ENCODE data around the gene ARHGEF17. TPM values are rescaled to one million over a fixed set of nuclear protein-coding genes. Genes with fewer than 3 reads are reported as not detected.

Gene ARHGEF17
- polyA plus RNA-seq, 2 donors: 8.2 to 11.8 TPM

DNA sequence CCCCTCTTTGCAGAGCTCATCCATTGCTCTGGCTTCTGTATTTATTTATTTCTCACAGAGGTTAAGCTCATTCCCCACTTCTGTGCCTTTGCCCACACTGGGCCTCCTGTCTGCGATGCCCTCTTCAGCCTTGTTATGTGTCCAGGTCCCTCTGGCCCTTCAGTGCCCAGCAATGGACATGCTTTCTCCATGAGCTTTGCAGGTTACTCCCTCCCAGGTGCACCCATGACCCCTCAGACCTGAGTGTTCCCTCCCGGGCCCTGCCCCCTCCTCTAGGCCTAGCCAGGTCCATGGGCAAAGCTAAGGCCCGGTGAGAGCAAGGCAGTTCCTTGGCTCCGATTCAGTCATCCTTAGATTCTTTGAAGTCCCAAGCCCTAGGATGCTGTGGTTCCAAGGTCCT lies 17.5 kb upstream of the ARHGEF17 start:
- Histone ChIP-seq H3K36me3 (ENCODE audit: control insufficient read depth in 2 of 2, insufficient read depth in 2 of 2, low read length in 1 of 2) (no peaks in the 10 kb centered on the region), H3K4me3 (ENCODE audit: low read depth in 1 of 2, low read length in 2 of 2) (no peak overlapping the region), H3K27me3 (ENCODE audit: control insufficient read depth in 1 of 2, insufficient read depth in 2 of 2, low read length in 2 of 2) (no peaks in the 10 kb centered on the region), H3K9me3 (ENCODE audit: control insufficient read depth in 2 of 2, insufficient read depth in 1 of 2, low read depth in 1 of 2, low read length in 1 of 2) (no peaks in the 10 kb centered on the region), H3K27ac (ENCODE audit: low read depth in 2 of 2, low read length in 1 of 2) (no peak overlapping the region), H3K4me1 (ENCODE audit: control insufficient read depth in 2 of 2, insufficient read depth in 2 of 2, low read length in 1 of 2) (peaks cover 0 to 4% of the 10 kb centered on the region in 2 donors)
- WGBS, 2 donors: 94 to 95% methylated on average over 4 of the region's 4 CpGs

DNA sequence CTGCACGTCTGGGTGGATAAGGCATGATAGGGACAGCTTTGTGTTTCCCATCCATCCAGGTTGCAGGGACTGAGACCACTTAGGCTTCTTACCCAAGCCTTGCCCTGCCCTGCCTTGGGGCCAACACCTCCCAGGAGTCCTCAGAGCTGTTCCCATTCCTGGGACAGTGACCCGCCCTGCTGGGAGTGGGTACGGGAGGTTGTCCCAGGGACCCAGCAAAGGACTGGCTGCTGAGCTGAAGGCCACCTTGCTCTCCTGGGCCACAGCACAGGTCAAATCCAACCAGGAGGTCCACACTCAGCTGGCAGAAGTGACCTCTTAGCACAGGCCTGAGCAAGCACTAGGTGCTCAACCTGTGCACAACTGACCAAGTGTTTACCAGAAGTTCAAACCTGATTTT lies 16.9 kb upstream of the ARHGEF17 start:
- WGBS, 2 donors: 85 to 90% methylated on average over 3 of the region's 3 CpGs
- no peaks in the 10 kb centered on the region for H3K36me3 ChIP-seq (ENCODE audit: control insufficient read depth in 2 of 2, insufficient read depth in 2 of 2, low read length in 1 of 2)
- no peaks in the 10 kb centered on the region for H3K27me3 ChIP-seq (ENCODE audit: control insufficient read depth in 1 of 2, insufficient read depth in 2 of 2, low read length in 2 of 2)
- peaks cover 0 to 4% of the 10 kb centered on the region in 2 donors for H3K4me1 ChIP-seq (ENCODE audit: control insufficient read depth in 2 of 2, insufficient read depth in 2 of 2, low read length in 1 of 2)
- no peaks in the 10 kb centered on the region for H3K9me3 ChIP-seq (ENCODE audit: control insufficient read depth in 2 of 2, insufficient read depth in 1 of 2, low read depth in 1 of 2, low read length in 1 of 2)
- no peak overlapping the region for H3K27ac ChIP-seq (ENCODE audit: low read depth in 2 of 2, low read length in 1 of 2)
- H3K4me3 ChIP-seq (ENCODE audit: low read depth in 1 of 2, low read length in 2 of 2): no peak overlapping the region

DNA sequence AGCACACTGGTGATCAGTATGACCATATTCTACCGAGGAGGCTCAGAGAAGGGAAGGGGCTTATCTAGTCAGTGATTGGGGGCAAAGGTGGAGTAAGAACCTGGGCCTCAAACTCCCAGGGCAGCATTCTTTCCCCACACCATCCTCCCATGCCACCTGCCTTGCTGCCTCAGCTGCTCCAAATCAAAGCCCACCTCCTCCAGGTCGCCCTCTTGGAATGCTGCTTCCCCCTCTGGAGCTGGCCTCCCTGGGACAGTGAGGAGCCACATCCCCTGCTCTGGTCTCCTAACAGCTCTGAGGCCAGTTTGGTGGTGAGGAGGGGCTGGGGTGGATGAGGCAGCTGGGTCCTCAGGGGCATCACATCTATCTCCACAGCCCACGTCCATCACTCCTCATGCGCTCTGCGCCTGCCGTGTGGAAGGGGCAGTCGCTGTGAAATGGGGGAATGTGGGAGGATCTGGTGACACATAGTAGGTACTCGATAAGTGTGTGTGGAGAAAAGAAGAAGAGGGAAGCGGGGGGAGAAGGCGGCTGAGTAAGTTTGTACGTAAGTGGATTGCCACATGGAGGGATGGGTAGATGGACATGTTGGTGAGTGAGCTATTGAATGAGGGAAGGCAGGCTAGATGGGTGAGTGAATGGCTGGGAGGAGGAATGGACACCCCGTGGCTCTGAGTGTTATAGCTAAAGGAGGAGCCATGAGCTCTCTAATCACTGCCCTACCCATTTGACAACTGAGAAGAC lies 16.1 kb upstream of the ARHGEF17 start:
- 78 to 83% methylated on average over 12 of the region's 12 CpGs for WGBS, 2 donors
- Histone ChIP-seq H3K9me3 (ENCODE audit: control insufficient read depth in 2 of 2, insufficient read depth in 1 of 2, low read depth in 1 of 2, low read length in 1 of 2) (no peaks in the 10 kb centered on the region), H3K4me1 (ENCODE audit: control insufficient read depth in 2 of 2, insufficient read depth in 2 of 2, low read length in 1 of 2) (peaks cover 0 to 4% of the 10 kb centered on the region in 2 donors), H3K36me3 (ENCODE audit: control insufficient read depth in 2 of 2, insufficient read depth in 2 of 2, low read length in 1 of 2) (no peaks in the 10 kb centered on the region), H3K27me3 (ENCODE audit: control insufficient read depth in 1 of 2, insufficient read depth in 2 of 2, low read length in 2 of 2) (no peaks in the 10 kb centered on the region), H3K27ac (ENCODE audit: low read depth in 2 of 2, low read length in 1 of 2) (no peak overlapping the region), H3K4me3 (ENCODE audit: low read depth in 1 of 2, low read length in 2 of 2) (no peak overlapping the region)

- H3K27ac ChIP-seq (ENCODE audit: low read depth in 2 of 2, low read length in 1 of 2): no peak overlapping the region
- no peaks in the 10 kb centered on the region for H3K9me3 ChIP-seq (ENCODE audit: control insufficient read depth in 2 of 2, insufficient read depth in 1 of 2, low read depth in 1 of 2, low read length in 1 of 2)
- H3K27me3 ChIP-seq (ENCODE audit: control insufficient read depth in 1 of 2, insufficient read depth in 2 of 2, low read length in 2 of 2): no peaks in the 10 kb centered on the region
- WGBS, 2 donors: 47 to 50% methylated on average over 5 of the region's 5 CpGs
- H3K36me3 ChIP-seq (ENCODE audit: control insufficient read depth in 2 of 2, insufficient read depth in 2 of 2, low read length in 1 of 2): no peaks in the 10 kb centered on the region
- peaks cover 0 to 4% of the 10 kb centered on the region in 2 donors for H3K4me1 ChIP-seq (ENCODE audit: control insufficient read depth in 2 of 2, insufficient read depth in 2 of 2, low read length in 1 of 2)
- no peak overlapping the region for H3K4me3 ChIP-seq (ENCODE audit: low read depth in 1 of 2, low read length in 2 of 2)
These were observed 15.6 kb upstream of the ARHGEF17 start for GRCh38 chr11:73292525-73292894.

- no peaks in the 10 kb centered on the region for H3K27me3 ChIP-seq (ENCODE audit: control insufficient read depth in 1 of 2, insufficient read depth in 2 of 2, low read length in 2 of 2)
- H3K9me3 ChIP-seq (ENCODE audit: control insufficient read depth in 2 of 2, insufficient read depth in 1 of 2, low read depth in 1 of 2, low read length in 1 of 2): no peaks in the 10 kb centered on the region
These were observed 14.6 kb upstream of the ARHGEF17 start for GRCh38 chr11:73293356-73293936.

DNA sequence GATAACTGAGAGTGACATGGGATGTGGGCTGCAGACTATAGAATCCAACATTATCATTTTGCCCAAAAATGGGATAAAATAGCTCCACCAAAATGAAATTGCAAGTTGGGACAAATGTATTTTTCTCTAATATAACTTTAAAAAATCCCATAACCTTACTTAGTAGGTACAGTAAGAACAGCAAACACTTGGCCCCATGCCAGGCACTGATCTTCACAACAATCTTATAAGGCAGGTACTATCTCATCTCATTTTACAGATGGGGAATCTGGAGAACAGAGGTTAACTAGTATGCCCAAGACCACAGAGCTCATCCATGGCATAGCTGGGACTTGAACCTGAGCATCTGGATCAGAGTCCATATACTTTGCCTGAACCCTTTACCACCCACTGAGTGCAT lies 13.5 kb upstream of the ARHGEF17 start:
- H3K4me3 ChIP-seq (ENCODE audit: low read depth in 1 of 2, low read length in 2 of 2): no peak overlapping the region
- no peak overlapping the region for H3K27ac ChIP-seq (ENCODE audit: low read depth in 2 of 2, low read length in 1 of 2)
- H3K4me1 ChIP-seq (ENCODE audit: control insufficient read depth in 2 of 2, insufficient read depth in 2 of 2, low read length in 1 of 2): no peaks in the 10 kb centered on the region
- H3K36me3 ChIP-seq (ENCODE audit: control insufficient read depth in 2 of 2, insufficient read depth in 2 of 2, low read length in 1 of 2): no peaks in the 10 kb centered on the region
- H3K27me3 ChIP-seq (ENCODE audit: control insufficient read depth in 1 of 2, insufficient read depth in 2 of 2, low read length in 2 of 2): no peaks in the 10 kb centered on the region
- no peaks in the 10 kb centered on the region for H3K9me3 ChIP-seq (ENCODE audit: control insufficient read depth in 2 of 2, insufficient read depth in 1 of 2, low read depth in 1 of 2, low read length in 1 of 2)

More at GRCh38 chr11:73293356-73293936, 14.6 kb upstream of the ARHGEF17 start:
- Histone ChIP-seq H3K4me3 (ENCODE audit: low read depth in 1 of 2, low read length in 2 of 2) (no peak overlapping the region), H3K4me1 (ENCODE audit: control insufficient read depth in 2 of 2, insufficient read depth in 2 of 2, low read length in 1 of 2) (peaks cover 0 to 4% of the 10 kb centered on the region in 2 donors), H3K27ac (ENCODE audit: low read depth in 2 of 2, low read length in 1 of 2) (no peak overlapping the region), H3K36me3 (ENCODE audit: control insufficient read depth in 2 of 2, insufficient read depth in 2 of 2, low read length in 1 of 2) (no peaks in the 10 kb centered on the region)
- WGBS, 2 donors: 76 to 90% methylated on average over 3 to 4 of the region's 4 CpGs

DNA sequence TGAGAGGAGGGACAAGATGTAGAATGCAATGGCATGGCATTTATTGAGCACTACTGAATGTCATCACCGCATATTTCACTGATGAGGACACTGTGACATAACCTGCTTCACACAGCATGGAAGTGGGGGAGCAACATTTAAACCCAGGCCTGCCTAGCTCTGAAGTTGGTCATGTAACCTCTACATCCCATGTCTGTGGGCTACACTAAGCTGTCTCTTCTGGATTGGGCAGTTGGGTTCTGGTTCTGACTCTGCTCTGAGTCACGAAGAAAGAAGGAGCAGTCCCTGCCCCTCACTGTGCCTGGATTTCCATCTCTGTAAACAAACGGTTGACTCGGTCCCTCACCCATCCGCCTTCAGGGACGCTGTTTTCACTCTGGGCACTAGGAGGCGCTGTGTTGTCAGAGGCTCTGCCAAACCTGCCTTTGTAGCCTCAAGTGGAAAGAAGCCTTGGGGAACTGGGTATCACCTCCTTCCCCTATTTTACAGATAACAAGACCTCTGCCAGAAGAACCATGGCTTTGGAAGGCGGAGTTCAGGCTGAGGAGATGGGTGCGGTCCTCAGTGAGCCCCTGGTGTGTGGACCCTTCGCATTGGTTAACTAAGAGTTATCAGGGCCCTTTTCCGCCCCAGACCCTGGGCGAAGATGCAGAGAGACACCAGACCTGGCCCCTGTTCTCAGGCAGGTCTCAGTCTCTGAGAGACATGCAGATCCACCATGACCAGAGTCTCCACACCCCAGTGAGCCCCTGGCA lies 12.7 kb upstream of the ARHGEF17 start:
- no peaks in the 10 kb centered on the region for H3K36me3 ChIP-seq (ENCODE audit: control insufficient read depth in 2 of 2, insufficient read depth in 2 of 2, low read length in 1 of 2)
- no peaks in the 10 kb centered on the region for H3K9me3 ChIP-seq (ENCODE audit: control insufficient read depth in 2 of 2, insufficient read depth in 1 of 2, low read depth in 1 of 2, low read length in 1 of 2)
- no peaks in the 10 kb centered on the region for H3K27me3 ChIP-seq (ENCODE audit: control insufficient read depth in 1 of 2, insufficient read depth in 2 of 2, low read length in 2 of 2)
- 41 to 45% methylated on average over 12 of the region's 12 CpGs for WGBS, 2 donors
- H3K4me3 ChIP-seq (ENCODE audit: low read depth in 1 of 2, low read length in 2 of 2): no peak overlapping the region
- H3K27ac ChIP-seq (ENCODE audit: low read depth in 2 of 2, low read length in 1 of 2): no peak overlapping the region
- no peaks in the 10 kb centered on the region for H3K4me1 ChIP-seq (ENCODE audit: control insufficient read depth in 2 of 2, insufficient read depth in 2 of 2, low read length in 1 of 2)

DNA sequence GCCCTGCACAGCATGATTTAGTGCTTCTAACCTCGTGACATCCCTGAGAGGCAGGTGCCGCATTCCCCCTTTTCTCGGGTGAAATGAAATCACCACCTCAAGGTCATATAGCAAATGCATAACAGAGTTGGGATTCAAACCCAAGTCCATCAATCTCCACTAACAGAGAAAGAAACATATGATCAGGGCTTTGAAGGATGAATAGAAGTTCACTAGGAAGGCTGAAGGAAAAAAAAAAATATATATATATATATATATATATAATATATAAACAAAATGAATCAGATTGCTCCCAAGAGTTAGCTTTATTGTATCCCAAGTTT lies 12.1 kb upstream of the ARHGEF17 start:
- Histone ChIP-seq H3K27me3 (ENCODE audit: control insufficient read depth in 1 of 2, insufficient read depth in 2 of 2, low read length in 2 of 2) (no peaks in the 10 kb centered on the region), H3K27ac (ENCODE audit: low read depth in 2 of 2, low read length in 1 of 2) (no peak overlapping the region), H3K4me1 (ENCODE audit: control insufficient read depth in 2 of 2, insufficient read depth in 2 of 2, low read length in 1 of 2) (no peaks in the 10 kb centered on the region), H3K4me3 (ENCODE audit: low read depth in 1 of 2, low read length in 2 of 2) (no peak overlapping the region), H3K36me3 (ENCODE audit: control insufficient read depth in 2 of 2, insufficient read depth in 2 of 2, low read length in 1 of 2) (no peaks in the 10 kb centered on the region), H3K9me3 (ENCODE audit: control insufficient read depth in 2 of 2, insufficient read depth in 1 of 2, low read depth in 1 of 2, low read length in 1 of 2) (no peaks in the 10 kb centered on the region)
- WGBS, 2 donors: 91 to 92% methylated on average over 3 of the region's 3 CpGs

GRCh38 chr11:73296501-73297230 lies 11.4 kb upstream of the ARHGEF17 start:
- H3K27ac ChIP-seq (ENCODE audit: low read depth in 2 of 2, low read length in 1 of 2): no peak overlapping the region
- H3K4me1 ChIP-seq (ENCODE audit: control insufficient read depth in 2 of 2, insufficient read depth in 2 of 2, low read length in 1 of 2): no peaks in the 10 kb centered on the region
- no peaks in the 10 kb centered on the region for H3K27me3 ChIP-seq (ENCODE audit: control insufficient read depth in 1 of 2, insufficient read depth in 2 of 2, low read length in 2 of 2)
- H3K4me3 ChIP-seq (ENCODE audit: low read depth in 1 of 2, low read length in 2 of 2): no peak overlapping the region
- WGBS, 2 donors: 91 to 92% methylated on average over 35 of the region's 35 CpGs
- H3K9me3 ChIP-seq (ENCODE audit: control insufficient read depth in 2 of 2, insufficient read depth in 1 of 2, low read depth in 1 of 2, low read length in 1 of 2): no peaks in the 10 kb centered on the region
- no peaks in the 10 kb centered on the region for H3K36me3 ChIP-seq (ENCODE audit: control insufficient read depth in 2 of 2, insufficient read depth in 2 of 2, low read length in 1 of 2)

All from esophagus (tissue), 2 donors.